T-cell (primary cell): Measurements from ENCODE around the gene CD160. TPM values are rescaled to one million over a fixed set of nuclear protein-coding genes. Genes with fewer than 3 reads are reported as not detected.
"Not testable (repeated sequence)": the region's sequence is repeated elsewhere in the genome, so short reads cannot be mapped to it uniquely, and the experiment has no call there.

Experiments used
- ATAC-seq, 4 experiments: fragments of 200-7000 bp in 3 of 4; fragments of 150-1000 bp in 1 of 4; cut with Tn5 transposase; replicated peaks in 1 of 4; 1 replicate in 3 of 4; 2 replicates in 1 of 4; pipeline ENCODE4 v1.10.0; 2021; ENCODE audit warnings: moderate library complexity in 3 of 4, mild to moderate bottlenecking in 2 of 4, moderate number of reproducible peaks in 1 of 4
- CTCF ChIA-PET, 2 donors: fragments of 300-600 bp; sonication (Branson Sonifier 250); formaldehyde crosslinking; loops; one replicate each; lab custom pipeline; 2022; ENCODE audit warnings: antibody characterized with exemption in 2 of 2; lab: Charles Lee
- POLR2A ChIA-PET, 2 donors: fragments of 300-600 bp; sonication (Branson Sonifier 250); formaldehyde crosslinking; loops; one replicate each; lab custom pipeline; 2022; ENCODE audit warnings: antibody characterized with exemption in 2 of 2; lab: Charles Lee
- DNase-seq, 35 experiments: peaks; one replicate each; pipeline versions ENCODE4 v3.0.0 to v3.0.0-alpha.2; 2013 to 2023
- H3K27ac ChIP-seq: one replicate; pipeline ENCODE4 v1.5.1; 2013; ENCODE audit warnings: low read length
- H3K27me3 ChIP-seq, 2 experiments: replicated peaks in 1 of 2; 1 replicate in 1 of 2; 2 replicates in 1 of 2; pipeline versions ENCODE4 v1.6.1 to v1.7.0; 2013; ENCODE audit warnings: low read length in 1 of 2, mixed read lengths in 1 of 2; ENCODE audit not compliant: control insufficient read depth in 2 of 2, insufficient read depth in 2 of 2; ENCODE audit errors: extremely low read depth in 1 of 2
- H3K36me3 ChIP-seq, 2 donors: 1 replicate in 1 of 2; 2 replicates in 1 of 2; pipeline versions ENCODE4 v1.6.1 to v1.7.0; 2013; ENCODE audit warnings: low read length in 1 of 2; ENCODE audit not compliant: control insufficient read depth in 2 of 2, insufficient read depth in 1 of 2; ENCODE audit errors: extremely low read depth in 1 of 2
- H3K4me1 ChIP-seq, 2 experiments: 1 replicate in 1 of 2; 2 replicates in 1 of 2; pipeline versions ENCODE4 v1.6.1 to v1.7.0; 2013; ENCODE audit warnings: low read length in 2 of 2, mixed read lengths in 1 of 2; ENCODE audit not compliant: insufficient read depth in 2 of 2, control insufficient read depth in 1 of 2; ENCODE audit errors: extremely low read depth in 1 of 2
- H3K4me3 ChIP-seq, 2 donors: 1 replicate in 1 of 2; 2 replicates in 1 of 2; pipeline versions ENCODE4 v1.5.1 to v1.7.0; 2013; ENCODE audit warnings: mild to moderate bottlenecking in 2 of 2, low read length in 1 of 2, moderate library complexity in 1 of 2; ENCODE audit not compliant: control insufficient read depth in 1 of 2; ENCODE audit errors: extremely low read depth in 1 of 2
- H3K9me3 ChIP-seq: 2 replicates; pipeline ENCODE4 v1.7.0; 2013
- H3K27ac Mint-ChIP-seq, 2 donors: one replicate each; pipeline ENCODE4 v1.8.0; 2020 to 2021; ENCODE audit warnings: mild to moderate bottlenecking in 2 of 2, mixed read lengths in 2 of 2
- H3K27me3 Mint-ChIP-seq, 2 donors: one replicate each; pipeline ENCODE4 v1.8.0; 2021 to 2022; ENCODE audit warnings: mixed read lengths in 2 of 2
- H3K36me3 Mint-ChIP-seq: one replicate; pipeline ENCODE4 v1.8.0; 2021; ENCODE audit warnings: mixed read lengths
- H3K4me1 Mint-ChIP-seq, 3 donors: one replicate each; pipeline ENCODE4 v1.8.0; 2020 to 2022; ENCODE audit warnings: mixed read lengths in 3 of 3, mild to moderate bottlenecking in 1 of 3
- H3K4me3 Mint-ChIP-seq, 3 donors: one replicate each; pipeline ENCODE4 v1.8.0; 2020 to 2022; ENCODE audit warnings: mild to moderate bottlenecking in 3 of 3, mixed read lengths in 3 of 3, moderate library complexity in 3 of 3
- H3K9me3 Mint-ChIP-seq, 3 donors: one replicate each; pipeline ENCODE4 v1.8.0; 2020 to 2022; ENCODE audit warnings: mixed read lengths in 3 of 3
- WGBS: methylation state at CpG from one replicate; pipeline ENCODE4 v1.1.5; 2013; ENCODE audit warnings: missing lambda C conversion rate; ENCODE audit not compliant: insufficient coverage; 5-methylcytosine and 5-hydroxymethylcytosine counted together
- total RNA-seq, 35 experiments: library from RNA in 6 of 35; stranded (reverse) in 6 of 35; fragments of 120-200 nt in 1 of 35; gene quantifications; one replicate each; pipeline versions ENCODE4 v1.2.1 to v1.2.4 and lab custom pipeline; 2013 to 2026

Gene CD160
- total RNA-seq, 5 donors from 2014 or later (not counting 1 experiment from before 2014, with no cell fraction given) = 0.53 to 9.1 (median 1.7) TPM

- H3K9me3 Mint-ChIP-seq, H3K4me3 ChIP-seq, POLR2A ChIA-PET, CTCF ChIA-PET, H3K4me3 Mint-ChIP-seq, H3K9me3 ChIP-seq, H3K27ac ChIP-seq, H3K4me1 ChIP-seq, H3K27me3 ChIP-seq, H3K27ac Mint-ChIP-seq, ATAC-seq, H3K4me1 Mint-ChIP-seq, H3K27me3 Mint-ChIP-seq, DNase-seq: not testable (repeated sequence)
- H3K36me3 ChIP-seq = peaks cover 9 to 35% of the 10 kb centered on the region in 2 donors
- WGBS = no CpG with 5 or more reads among the region's 4 CpGs
- peaks cover 59% of the 10 kb centered on the region for H3K36me3 Mint-ChIP-seq
Measured at GRCh38 chr1:145760395-145760949, 41.2 kb downstream of the CD160 start.

- H3K9me3 Mint-ChIP-seq, H3K27ac ChIP-seq, ATAC-seq, POLR2A ChIA-PET, H3K27me3 Mint-ChIP-seq, H3K4me1 Mint-ChIP-seq, CTCF ChIA-PET, DNase-seq, H3K4me3 Mint-ChIP-seq, H3K4me1 ChIP-seq, H3K27ac Mint-ChIP-seq, H3K4me3 ChIP-seq, H3K9me3 ChIP-seq, H3K27me3 ChIP-seq: not testable (repeated sequence)
- peaks cover 9 to 33% of the 10 kb centered on the region in 2 donors for H3K36me3 ChIP-seq
- 99% methylated on average over 9 of the region's 11 CpGs for WGBS
- peaks cover 56% of the 10 kb centered on the region for H3K36me3 Mint-ChIP-seq
Measured at GRCh38 chr1:145761498-145761897, 42.2 kb downstream of the CD160 start.

GRCh38 chr1:145762001-145762400, 42.7 kb downstream of the CD160 start:
- H3K27me3 Mint-ChIP-seq, H3K9me3 ChIP-seq, H3K27ac Mint-ChIP-seq, H3K4me1 ChIP-seq, DNase-seq, H3K4me3 ChIP-seq, POLR2A ChIA-PET, CTCF ChIA-PET, H3K4me1 Mint-ChIP-seq, H3K27ac ChIP-seq, H3K27me3 ChIP-seq, H3K9me3 Mint-ChIP-seq, H3K4me3 Mint-ChIP-seq, ATAC-seq: not testable (repeated sequence)
- peaks cover 9 to 32% of the 10 kb centered on the region in 2 donors for H3K36me3 ChIP-seq
- WGBS = no CpG with 5 or more reads among the region's 2 CpGs
- H3K36me3 Mint-ChIP-seq = peaks cover 54% of the 10 kb centered on the region

GRCh38 chr1:145764231-145764940, 45.1 kb downstream of the CD160 start:
- peaks cover 9 to 17% of the 10 kb centered on the region in 2 donors for H3K36me3 ChIP-seq
- H3K27ac Mint-ChIP-seq, ATAC-seq, H3K9me3 Mint-ChIP-seq, H3K27me3 Mint-ChIP-seq, H3K4me3 ChIP-seq, H3K4me3 Mint-ChIP-seq, H3K4me1 ChIP-seq, H3K9me3 ChIP-seq, POLR2A ChIA-PET, CTCF ChIA-PET, DNase-seq, H3K4me1 Mint-ChIP-seq, H3K27ac ChIP-seq, H3K27me3 ChIP-seq: not testable (repeated sequence)
- H3K36me3 Mint-ChIP-seq = peaks cover 50% of the 10 kb centered on the region
- WGBS = 98% methylated on average over 41 of the region's 52 CpGs

GRCh38 chr1:145765127-145765526, 45.8 kb downstream of the CD160 start:
- H3K9me3 ChIP-seq, H3K4me1 Mint-ChIP-seq, H3K27me3 Mint-ChIP-seq, POLR2A ChIA-PET, H3K4me3 ChIP-seq, H3K9me3 Mint-ChIP-seq, H3K27ac ChIP-seq, ATAC-seq, DNase-seq, H3K27me3 ChIP-seq, CTCF ChIA-PET, H3K4me3 Mint-ChIP-seq, H3K4me1 ChIP-seq, H3K27ac Mint-ChIP-seq: not testable (repeated sequence)
- H3K36me3 ChIP-seq = peaks cover 9 to 16% of the 10 kb centered on the region in 2 donors
- WGBS = no CpG with 5 or more reads among the region's 3 CpGs
- H3K36me3 Mint-ChIP-seq = peaks cover 48% of the 10 kb centered on the region

GRCh38 chr1:145765585-145766360, 46.5 kb downstream of the CD160 start:
- H3K36me3 Mint-ChIP-seq = peaks cover 48% of the 10 kb centered on the region
- DNase-seq, H3K27me3 Mint-ChIP-seq, H3K27ac ChIP-seq, H3K4me1 Mint-ChIP-seq, H3K4me3 ChIP-seq, H3K4me1 ChIP-seq, H3K9me3 Mint-ChIP-seq, POLR2A ChIA-PET, H3K36me3 ChIP-seq, H3K9me3 ChIP-seq, H3K4me3 Mint-ChIP-seq, H3K27me3 ChIP-seq, CTCF ChIA-PET, H3K27ac Mint-ChIP-seq, ATAC-seq: not testable (repeated sequence)
- no CpG with 5 or more reads among the region's 5 CpGs for WGBS
